Thyroid gland (tissue), 4 donors: Measurements from ENCODE around the gene EID1.

Experiments
- POLR2A ChIP-seq, 2 donors: fragments of 450-650 bp; IDR thresholded peaks; one replicate each; pipeline ENCODE4 v1.6.1; 2017; ENCODE audit warnings: antibody characterized with exemption in 2 of 2, mild to moderate bottlenecking in 2 of 2, moderate library complexity in 1 of 2
- TF ChIP-seq, protein P1 (sequence below), 6 experiments: fragments of 200-600 bp in 3 of 6; fragments of 450-650 bp in 3 of 6; sonication (generic) in 3 of 6; IDR thresholded peaks; one replicate each; pipeline ENCODE4 v1.5.1; 2016 to 2019; ENCODE audit warnings: antibody characterized with exemption in 6 of 6, mild to moderate bottlenecking in 2 of 6, inconsistent platforms in 1 of 6, moderate library complexity in 1 of 6

DNA sequence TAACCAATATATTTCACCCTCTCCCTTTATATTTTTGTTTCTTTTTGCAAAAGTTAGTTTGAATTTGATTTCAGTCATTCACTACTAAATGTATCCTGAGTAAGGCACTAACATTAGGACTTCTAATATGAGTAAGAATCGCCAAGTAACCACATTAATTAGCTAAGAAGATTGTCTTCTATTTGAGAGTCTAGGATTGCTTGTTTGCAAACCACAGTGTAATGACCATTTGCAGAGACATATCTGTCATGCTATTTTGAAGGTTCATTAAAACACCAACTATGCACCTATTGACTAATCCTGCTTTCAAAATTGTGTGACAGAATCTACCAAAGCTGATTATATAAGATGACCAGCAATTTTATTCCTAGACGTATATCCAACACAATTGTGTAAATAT lies 5.3 kb upstream of the EID1 start:
- TF ChIP-seq, protein P1, sequence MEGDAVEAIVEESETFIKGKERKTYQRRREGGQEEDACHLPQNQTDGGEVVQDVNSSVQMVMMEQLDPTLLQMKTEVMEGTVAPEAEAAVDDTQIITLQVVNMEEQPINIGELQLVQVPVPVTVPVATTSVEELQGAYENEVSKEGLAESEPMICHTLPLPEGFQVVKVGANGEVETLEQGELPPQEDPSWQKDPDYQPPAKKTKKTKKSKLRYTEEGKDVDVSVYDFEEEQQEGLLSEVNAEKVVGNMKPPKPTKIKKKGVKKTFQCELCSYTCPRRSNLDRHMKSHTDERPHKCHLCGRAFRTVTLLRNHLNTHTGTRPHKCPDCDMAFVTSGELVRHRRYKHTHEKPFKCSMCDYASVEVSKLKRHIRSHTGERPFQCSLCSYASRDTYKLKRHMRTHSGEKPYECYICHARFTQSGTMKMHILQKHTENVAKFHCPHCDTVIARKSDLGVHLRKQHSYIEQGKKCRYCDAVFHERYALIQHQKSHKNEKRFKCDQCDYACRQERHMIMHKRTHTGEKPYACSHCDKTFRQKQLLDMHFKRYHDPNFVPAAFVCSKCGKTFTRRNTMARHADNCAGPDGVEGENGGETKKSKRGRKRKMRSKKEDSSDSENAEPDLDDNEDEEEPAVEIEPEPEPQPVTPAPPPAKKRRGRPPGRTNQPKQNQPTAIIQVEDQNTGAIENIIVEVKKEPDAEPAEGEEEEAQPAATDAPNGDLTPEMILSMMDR (IDR thresholded peaks at IDR 0.05), result no peak
- TF ChIP-seq POLR2A (IDR thresholded peaks at IDR 0.05), result no peak
